ENCODE data around the gene SEPTIN10. TPM values are rescaled to one million over a fixed set of nuclear protein-coding genes. Genes with fewer than 3 reads are reported as not detected.

The SEPTIN10 gene
- 96.9 and 160 TPM in 2 replicates for total RNA-seq (ENCODE audit: low replicate concordance)

DNA sequence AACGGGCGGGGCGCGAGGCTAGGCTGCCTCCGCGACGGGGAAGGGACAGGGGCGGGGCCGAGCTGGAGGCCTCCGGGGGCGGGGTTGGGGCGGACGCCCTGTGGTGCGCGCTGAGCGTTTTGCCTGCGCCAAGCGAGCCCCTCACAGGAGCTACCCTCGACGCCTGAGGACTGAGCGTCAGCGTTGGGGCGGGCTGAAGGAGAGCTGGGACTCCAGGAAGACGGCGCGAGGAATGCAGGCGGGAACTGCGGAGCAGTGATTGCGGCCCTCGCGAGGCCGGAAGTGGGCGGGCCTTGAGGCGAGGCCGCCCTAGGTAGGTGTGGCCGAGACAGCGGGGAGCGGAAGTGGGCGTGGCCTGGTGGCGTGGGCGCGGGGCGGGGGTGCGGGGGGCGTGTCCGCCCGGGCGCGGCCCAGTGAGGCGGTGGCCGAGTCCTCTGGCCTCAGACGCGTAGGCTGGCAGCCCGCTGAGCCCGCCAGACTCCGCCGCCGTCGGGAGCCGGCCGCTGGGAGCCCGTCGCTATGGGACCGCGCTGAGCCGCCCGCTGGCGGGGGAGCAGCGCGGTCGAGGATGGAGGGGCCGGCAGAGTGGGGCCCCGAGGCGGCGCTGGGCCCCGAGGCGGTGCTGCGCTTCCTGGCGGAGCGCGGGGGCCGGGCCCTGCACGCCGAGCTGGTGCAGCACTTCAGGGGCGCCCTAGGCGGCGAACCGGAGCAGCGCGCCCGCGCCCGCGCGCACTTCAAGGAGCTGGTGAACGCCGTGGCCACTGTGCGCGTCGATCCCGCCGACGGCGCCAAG is at the start of gene SEPTIN10, which contains the start of gene SOWAHC:
SEPTIN10 (minus strand) TSS at position 45 of the 793 bp plus-strand sequence. CDS start 139 bp downstream, outside the sequence.
SOWAHC (plus strand) TSS at position 443 of the 793 bp plus-strand sequence; CDS start at position 569, 126 bp downstream.
- peak; percentile 98 for DNase-seq (ENCODE audit: low spot score)
- Histone ChIP-seq H3K27me3 (peaks cover 31% of the 10 kb centered on the region), H4K20me1 (ENCODE audit: low read depth) (peaks cover 42% of the 10 kb centered on the region)

DNA sequence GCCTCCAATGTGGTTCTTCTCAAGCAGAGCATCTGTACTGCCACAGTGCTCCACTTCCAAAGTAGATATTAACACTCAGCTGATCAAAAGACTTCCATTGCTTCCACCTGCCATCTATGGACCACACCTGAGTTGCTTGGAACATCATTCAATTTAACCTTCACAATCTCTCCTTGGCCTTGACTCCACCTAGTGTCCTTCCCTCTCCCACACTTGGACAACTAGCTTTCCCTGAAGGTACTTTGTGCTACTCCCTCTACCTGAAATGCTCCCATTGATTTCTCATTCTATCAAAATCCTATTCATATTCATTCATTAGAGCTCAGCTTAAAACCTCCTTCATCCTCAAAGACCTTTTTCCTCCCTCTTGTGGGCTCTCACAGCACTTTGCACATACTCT is 49.1 kb upstream of the SEPTIN10 start:
- Histone ChIP-seq H3K4me3 (no peak overlapping the region), H3F3A (ENCODE audit: low read depth) (no peaks in the 10 kb centered on the region), H2AFZ (replicated peaks) (no peak overlapping the region), H3K36me3 (no peaks in the 10 kb centered on the region), H3K79me2 (ENCODE audit: low read depth) (no peaks in the 10 kb centered on the region), H4K20me1 (ENCODE audit: low read depth) (no peaks in the 10 kb centered on the region), H3K4me1 (peaks cover 7% of the 10 kb centered on the region), H3K27ac (no peak overlapping the region), H3K9ac (no peak overlapping the region), H3K27me3 (no peaks in the 10 kb centered on the region), H3K9me3 (ENCODE audit: low read depth) (no peaks in the 10 kb centered on the region), H3K4me2 (no peak overlapping the region)
- DNase-seq (ENCODE audit: low spot score), result no peak
- no peak for TF ChIP-seq EZH2 (IDR thresholded peaks at IDR 0.05)
- no peak for TF ChIP-seq EZH2phosphoT487 (IDR thresholded peaks at IDR 0.05)
- TF ChIP-seq, protein P1, sequence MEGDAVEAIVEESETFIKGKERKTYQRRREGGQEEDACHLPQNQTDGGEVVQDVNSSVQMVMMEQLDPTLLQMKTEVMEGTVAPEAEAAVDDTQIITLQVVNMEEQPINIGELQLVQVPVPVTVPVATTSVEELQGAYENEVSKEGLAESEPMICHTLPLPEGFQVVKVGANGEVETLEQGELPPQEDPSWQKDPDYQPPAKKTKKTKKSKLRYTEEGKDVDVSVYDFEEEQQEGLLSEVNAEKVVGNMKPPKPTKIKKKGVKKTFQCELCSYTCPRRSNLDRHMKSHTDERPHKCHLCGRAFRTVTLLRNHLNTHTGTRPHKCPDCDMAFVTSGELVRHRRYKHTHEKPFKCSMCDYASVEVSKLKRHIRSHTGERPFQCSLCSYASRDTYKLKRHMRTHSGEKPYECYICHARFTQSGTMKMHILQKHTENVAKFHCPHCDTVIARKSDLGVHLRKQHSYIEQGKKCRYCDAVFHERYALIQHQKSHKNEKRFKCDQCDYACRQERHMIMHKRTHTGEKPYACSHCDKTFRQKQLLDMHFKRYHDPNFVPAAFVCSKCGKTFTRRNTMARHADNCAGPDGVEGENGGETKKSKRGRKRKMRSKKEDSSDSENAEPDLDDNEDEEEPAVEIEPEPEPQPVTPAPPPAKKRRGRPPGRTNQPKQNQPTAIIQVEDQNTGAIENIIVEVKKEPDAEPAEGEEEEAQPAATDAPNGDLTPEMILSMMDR (IDR thresholded peaks at IDR 0.05), result no peak
- Mint-ChIP-seq H3K4me3 (no peak overlapping the region), H3K9me3 (no peaks in the 10 kb centered on the region), H3K27ac (no peak overlapping the region), H3K36me3 (no peaks in the 10 kb centered on the region), H3K27me3 (ENCODE audit: insufficient read depth, low read depth) (peaks cover 6% of the 10 kb centered on the region), H3K4me1 (peaks cover 19% of the 10 kb centered on the region)

More for the DNA sequence above, at the start of gene SEPTIN10, which contains the start of gene SOWAHC:
- Histone ChIP-seq H3K36me3 (no peaks in the 10 kb centered on the region), H3K9me3 (ENCODE audit: low read depth) (no peaks in the 10 kb centered on the region), H3K4me1 (peaks cover 26% of the 10 kb centered on the region), H3K4me2 (peak within 1 kb of the TSS; percentile 84), H2AFZ (replicated peaks) (peak within 1 kb of the TSS; percentile 92), H3K79me2 (ENCODE audit: low read depth) (peaks cover 50% of the 10 kb centered on the region), H3K9ac (peak within 1 kb of the TSS; percentile 76), H3F3A (ENCODE audit: low read depth) (peaks cover 23% of the 10 kb centered on the region), H3K27ac (peak within 1 kb of the TSS; percentile 98), H3K4me3 (peak within 1 kb of the TSS; percentile 98)
- peak within 1 kb of the TSS; percentile 99 for H3K27ac Mint-ChIP-seq
- peaks cover 2% of the 10 kb centered on the region for H3K27me3 Mint-ChIP-seq (ENCODE audit: insufficient read depth, low read depth)
- TF ChIP-seq EZH2 (IDR thresholded peaks at IDR 0.05) (no peak), EZH2phosphoT487 (IDR thresholded peaks at IDR 0.05) (no peak)
- TF ChIP-seq, protein P1 (IDR thresholded peaks at IDR 0.05), result no peak
- peaks cover 48% of the 10 kb centered on the region for H3K4me1 Mint-ChIP-seq
- H3K36me3 Mint-ChIP-seq, result peaks cover 14% of the 10 kb centered on the region
- peak within 1 kb of the TSS; percentile 98 for H3K4me3 Mint-ChIP-seq
- no peaks in the 10 kb centered on the region for H3K9me3 Mint-ChIP-seq

DNA sequence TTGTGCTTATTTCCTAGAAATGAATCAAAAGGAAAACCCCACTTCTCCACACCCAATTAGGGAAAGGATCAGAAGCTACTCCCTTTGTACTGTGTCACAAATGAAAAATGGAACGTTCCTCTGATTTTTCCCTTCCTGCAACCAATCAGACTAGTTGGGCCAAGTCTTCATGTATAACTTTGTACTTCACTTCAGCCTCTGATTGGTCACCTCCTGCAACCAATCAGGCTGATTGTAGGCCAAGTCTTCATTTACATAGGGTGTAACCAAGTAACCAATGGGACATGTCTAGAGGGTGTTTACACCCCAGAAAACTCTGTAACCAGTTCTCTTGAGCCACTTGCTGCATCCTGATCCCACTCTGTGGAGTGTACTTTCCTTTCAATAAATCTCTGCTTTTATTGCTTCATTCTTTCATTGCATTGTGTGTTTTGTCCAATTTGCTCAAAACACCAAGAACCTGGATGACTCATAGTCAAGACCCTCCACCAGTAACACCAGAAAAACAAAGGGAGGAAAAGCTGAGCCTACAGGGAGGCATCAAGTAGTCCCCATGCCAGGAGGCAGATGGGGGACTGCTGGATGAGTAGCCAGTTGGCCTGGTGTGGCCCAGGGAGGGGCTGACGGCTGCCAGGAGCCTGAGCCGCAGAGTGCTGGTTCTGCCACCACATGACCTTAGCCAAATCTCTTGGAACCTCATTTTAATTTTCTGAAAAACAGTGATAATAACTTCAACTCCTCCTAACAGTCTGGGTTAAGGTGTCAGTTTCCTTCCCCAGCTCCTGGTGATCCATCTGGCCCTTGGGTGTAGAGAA is 46.5 kb upstream of the SEPTIN10 start:
- Mint-ChIP-seq H3K36me3 (no peaks in the 10 kb centered on the region), H3K4me1 (peaks cover 27% of the 10 kb centered on the region), H3K4me3 (no peak overlapping the region), H3K9me3 (no peaks in the 10 kb centered on the region), H3K27ac (no peak overlapping the region), H3K27me3 (ENCODE audit: insufficient read depth, low read depth) (peaks cover 6% of the 10 kb centered on the region)
- TF ChIP-seq EZH2 (IDR thresholded peaks at IDR 0.05), result no peak
- H3K27me3 ChIP-seq, result no peaks in the 10 kb centered on the region
- no peak overlapping the region for H3K27ac ChIP-seq
- H3F3A ChIP-seq (ENCODE audit: low read depth), result no peaks in the 10 kb centered on the region
- H3K4me3 ChIP-seq, result no peak overlapping the region
- no peaks in the 10 kb centered on the region for H3K79me2 ChIP-seq (ENCODE audit: low read depth)
- no peak overlapping the region for H3K9ac ChIP-seq
- H3K9me3 ChIP-seq (ENCODE audit: low read depth), result no peaks in the 10 kb centered on the region
- no peaks in the 10 kb centered on the region for H4K20me1 ChIP-seq (ENCODE audit: low read depth)
- H3K4me1 ChIP-seq, result peaks cover 7% of the 10 kb centered on the region
- DNase-seq (ENCODE audit: low spot score), result no peak
- H3K36me3 ChIP-seq, result no peaks in the 10 kb centered on the region
- no peak overlapping the region for H3K4me2 ChIP-seq
- peak overlapping the region; percentile 76 for H2AFZ ChIP-seq (replicated peaks)

Data from neural progenitor cell (in vitro differentiated cells).